Bone marrow (tissue), 2 donors: Measurements from ENCODE around the gene SZRD1.
A peak's percentile ranks its signal among the peaks of the same experiment; 100 is the strongest.

ENCODE experiments used
- DNase-seq, 2 donors: peaks; one replicate each; lab custom pipeline; 2025; lab: John Stamatoyannopoulos, UW

The SZRD1 gene

DNA sequence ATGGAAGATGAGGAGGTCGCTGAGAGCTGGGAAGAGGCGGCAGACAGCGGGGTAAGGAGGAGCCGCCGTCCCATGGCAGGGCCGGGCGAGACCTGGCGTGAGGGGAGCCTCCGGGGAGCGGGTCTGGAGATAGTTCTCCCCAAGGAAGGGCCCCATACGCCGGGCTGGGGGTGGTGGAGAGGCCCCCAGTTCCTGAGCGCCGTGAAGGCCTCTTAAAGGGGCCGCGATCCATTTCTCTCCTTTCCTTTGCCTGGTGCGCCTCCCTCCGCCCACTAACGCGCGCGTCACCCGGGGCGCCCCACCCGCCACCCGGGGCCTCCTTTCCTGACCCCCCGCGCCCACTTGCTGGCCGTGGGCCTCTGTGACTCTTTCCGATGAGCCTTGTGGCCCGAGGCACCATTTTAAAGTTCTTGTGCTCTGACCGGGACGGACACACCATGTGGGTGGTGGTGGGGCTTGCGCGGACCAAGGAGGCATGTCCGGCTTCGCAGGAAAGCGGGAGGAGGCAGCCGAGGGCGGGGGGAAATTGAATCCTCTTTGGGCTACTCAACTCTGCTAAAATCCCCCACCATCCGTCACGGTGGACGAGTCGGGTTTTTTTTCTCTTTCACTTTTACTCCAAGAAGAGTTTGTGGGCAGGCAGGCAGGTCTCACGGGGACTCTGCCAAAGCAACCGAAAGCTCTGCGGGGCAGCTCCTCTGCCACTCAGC, 371 bp downstream of the SZRD1 start:
- peak; percentile 83 to 93 for DNase-seq

DNA sequence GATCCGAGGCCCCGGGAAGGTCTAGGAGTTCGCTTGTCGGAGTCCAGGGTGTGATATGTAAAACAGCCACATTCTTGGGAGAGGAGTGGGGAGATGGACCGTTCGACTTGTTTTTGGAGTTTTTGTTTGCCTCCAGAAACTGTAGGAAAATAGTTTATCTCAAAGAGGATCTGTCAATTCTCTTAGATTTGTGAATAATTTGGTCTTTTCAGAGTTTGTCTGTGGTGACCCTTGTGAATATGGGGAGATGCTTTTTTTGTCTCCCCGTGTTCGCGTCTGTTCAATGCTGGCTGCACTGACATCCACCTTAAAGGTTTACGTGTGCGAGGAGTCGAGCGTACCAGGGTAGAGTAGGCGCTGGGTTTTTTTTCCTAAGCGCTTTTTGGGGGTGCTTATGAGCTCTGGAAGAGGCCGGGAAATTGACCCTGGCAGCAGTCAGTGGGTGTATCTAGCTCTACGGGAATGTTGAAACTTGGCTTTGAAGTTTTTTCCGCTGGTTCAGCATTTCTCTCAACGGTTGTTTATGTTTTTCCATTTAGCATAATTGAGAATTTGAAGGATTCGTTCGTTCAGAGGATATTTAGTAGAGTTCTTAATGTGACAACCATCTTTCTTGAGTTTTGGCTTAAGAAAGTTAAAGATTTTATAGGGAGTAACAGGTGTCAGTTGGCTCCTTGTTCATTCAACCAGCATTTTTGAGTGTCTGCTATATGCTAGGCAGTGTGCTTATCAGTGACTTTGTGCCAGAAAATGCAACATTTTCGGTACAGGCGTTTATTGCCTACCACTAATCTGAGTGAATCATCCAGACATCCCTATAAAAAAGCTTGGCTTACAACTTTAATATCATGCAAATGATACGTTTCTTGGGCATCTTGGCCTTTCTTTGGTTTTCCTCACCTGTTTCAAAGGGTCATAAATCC, 1.2 kb downstream of the SZRD1 start:
- no peak for DNase-seq

DNA sequence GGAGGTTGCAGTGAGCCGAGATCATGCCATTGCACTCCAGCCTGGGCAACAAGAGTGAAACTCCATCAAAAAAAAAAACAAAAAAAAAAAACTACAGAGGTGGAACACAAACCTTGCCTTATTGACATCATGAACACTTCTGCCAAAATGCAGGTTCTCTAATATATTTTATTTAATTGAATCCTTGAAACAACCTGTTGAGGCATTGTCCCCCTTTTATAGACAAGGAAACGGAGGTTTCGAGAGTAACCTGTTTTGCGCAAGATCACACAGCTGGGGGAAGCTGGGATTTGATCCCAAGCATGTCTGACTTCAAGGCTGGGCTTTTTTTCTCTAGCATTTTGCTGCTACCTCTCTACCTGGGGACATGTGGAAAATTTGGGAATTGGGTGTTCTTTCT, 2.8 kb downstream of the SZRD1 start:
- DNase-seq: no peak

DNA sequence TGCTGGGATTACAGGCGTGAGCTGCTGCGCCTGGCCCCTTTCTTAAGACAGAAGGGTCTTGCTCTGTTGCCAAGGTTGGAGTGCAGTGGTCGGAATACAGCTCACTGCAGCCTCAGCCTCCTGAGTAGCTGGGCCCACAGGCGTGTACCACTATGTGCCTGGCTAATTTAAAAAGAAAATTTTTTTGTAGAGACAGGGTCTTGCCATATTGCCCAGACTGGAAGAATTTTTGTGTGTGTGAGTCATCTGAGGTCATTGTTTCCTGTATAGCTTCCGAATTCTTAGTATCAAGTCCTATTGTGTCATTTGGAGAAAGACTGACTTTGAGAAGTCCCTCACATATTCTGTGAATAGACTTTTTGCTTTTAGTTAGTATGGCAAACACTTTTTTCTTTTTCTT, 4.7 kb downstream of the SZRD1 start:
- peak in 1 of 2 donors; percentile 80 for DNase-seq

DNA sequence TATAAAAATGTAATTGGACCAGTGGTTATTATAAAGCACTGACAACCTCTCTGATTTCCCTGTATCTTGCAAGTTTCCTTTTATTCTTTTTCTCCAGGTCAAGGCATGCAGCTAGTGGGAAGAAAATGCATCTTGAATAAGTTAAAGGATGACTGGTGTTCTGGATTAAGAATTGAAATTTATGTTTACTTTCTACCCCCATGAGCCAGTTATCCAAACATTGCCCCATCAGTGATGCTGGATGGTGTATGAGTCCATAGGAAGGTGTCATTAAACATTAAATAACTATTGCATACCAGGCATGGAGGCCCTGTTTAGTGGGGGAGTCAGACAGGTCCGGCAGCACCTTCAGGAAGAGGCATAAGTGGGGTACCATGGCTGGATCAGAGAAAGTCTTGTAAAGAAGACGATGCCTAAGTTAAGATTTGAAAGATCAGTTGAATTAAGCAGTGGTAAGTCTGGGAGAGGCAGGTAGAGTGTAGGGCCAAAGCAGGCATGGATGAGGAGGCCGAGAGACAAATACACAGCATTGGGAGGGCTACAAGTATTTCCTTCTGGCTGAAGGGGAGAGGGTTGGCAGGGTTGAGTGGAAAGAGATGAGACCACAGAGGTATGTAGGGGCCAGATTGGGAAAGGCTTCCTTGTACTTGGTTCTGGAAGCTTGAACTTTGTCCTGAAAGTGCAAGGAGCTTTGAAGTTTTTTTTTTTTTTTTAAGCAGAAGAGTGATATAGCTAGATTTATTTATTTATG, 5.7 kb downstream of the SZRD1 start:
- no peak for DNase-seq

DNA sequence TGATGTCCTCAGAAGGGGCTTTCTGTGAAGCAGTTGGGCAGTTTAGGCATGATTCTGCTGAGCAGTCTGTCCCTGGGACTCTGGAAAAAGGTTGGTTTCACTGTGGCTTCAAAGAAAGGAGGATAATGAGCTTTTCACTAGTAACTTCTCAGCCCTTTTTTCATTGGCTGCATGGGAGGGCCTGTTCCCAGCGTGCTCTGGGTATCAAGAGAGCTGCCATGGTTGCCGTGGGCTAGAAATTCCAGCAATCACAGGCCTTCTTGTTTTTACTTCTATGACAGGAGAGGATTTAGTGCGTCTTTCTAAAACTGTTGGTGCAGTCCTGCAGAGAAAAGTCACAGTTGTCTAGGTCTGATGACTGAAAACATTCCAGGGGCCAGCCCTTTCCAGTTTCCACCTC, 7.2 kb downstream of the SZRD1 start:
- no peak for DNase-seq

DNA sequence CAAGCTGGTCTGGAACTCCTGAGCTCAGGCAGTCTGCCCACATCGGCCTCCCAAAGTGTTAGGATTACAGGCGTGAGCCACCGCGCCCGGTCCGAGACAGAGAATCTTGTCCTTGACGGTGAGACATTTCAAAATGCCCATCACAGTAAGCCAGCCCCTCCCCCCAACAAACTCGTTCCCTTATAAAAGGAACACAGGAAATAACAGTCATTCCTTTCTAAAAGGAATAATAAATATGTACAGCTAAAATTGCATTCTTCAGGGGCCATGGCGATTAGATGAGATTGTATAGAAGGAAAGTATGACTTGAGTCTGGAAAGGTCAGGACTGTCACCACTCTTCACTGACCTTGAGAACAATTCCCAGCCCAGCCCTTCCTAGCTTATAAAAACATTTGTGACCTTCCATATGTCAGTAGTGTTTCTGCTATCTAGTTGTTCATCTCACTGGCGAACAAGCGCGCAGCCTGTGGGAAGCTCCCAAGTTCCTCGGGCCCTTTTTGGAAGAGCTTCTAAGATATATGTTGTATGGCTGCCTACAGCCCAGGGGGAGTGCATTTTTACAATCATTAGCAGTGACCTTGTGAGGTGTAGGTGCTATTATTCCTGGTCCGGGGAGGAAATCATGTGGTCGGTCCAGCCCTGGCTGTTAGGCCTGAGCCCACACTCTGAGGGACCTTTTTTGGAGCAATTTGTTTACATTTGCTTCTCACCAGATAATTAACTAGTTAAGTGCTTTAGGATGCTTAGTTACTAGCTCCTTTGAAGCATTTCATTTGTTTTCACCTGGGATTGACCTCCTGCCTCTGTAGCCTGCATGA, 8.7 kb downstream of the SZRD1 start:
- no peak for DNase-seq

DNA sequence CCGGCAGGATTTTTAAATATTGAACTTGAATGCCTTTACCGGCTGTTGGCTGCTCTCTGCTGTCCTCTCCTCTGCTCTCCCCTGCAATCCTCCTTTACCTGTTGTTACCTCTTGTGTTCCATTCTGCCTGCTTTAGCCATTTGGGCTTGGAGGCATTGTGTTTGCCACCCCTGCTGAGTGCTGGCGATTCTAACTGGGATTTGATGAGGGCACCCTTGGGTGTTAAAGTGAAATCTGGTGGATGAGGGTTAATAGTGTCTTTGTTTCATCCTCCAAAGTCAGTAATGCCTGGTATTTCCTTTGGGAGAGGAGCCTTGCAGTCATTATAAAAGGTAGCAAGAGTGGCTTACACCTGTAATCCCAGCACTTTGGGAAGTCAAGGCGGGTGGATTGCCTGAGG, 9.9 kb downstream of the SZRD1 start:
- DNase-seq: no peak

DNA sequence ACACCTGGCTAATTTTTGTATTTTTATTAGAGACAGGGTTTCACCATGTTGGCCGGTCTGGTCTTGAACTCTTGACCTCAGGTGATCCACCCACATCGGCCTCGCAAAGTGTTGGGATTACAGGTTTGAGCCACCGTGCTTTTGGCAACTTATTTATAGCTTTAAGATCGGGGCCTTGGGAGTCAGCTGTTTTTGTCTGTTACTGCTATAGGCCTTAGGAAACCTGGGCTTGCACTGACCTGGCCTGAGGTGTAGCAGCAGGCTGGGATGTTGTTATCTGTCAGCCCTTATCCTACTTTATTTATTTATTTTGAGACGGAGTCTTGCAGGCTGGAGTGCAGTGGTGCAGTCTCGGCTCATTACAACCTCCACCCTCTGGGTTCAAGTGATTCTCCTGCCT, 11.4 kb downstream of the SZRD1 start:
- DNase-seq: no peak

DNA sequence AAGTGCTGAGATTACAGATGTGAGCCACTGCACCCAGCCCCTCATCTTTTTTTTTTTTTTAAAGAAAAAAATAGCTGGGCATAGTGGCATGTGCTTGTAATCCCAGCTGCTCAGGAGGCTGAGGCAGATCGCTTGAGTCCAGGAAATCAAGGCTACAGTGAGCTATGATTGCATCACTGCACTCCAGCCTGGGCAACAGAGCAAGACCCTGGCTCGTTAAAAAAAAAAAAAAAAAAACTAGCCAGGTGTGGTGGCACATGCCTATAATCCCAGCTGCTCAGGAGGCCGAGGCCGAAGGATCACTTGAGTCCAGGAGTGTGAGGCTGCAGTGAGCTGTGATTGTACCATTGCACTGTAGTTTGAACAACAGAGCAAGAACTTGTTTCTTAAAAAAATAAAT, 13.8 kb downstream of the SZRD1 start:
- DNase-seq: no peak

DNA sequence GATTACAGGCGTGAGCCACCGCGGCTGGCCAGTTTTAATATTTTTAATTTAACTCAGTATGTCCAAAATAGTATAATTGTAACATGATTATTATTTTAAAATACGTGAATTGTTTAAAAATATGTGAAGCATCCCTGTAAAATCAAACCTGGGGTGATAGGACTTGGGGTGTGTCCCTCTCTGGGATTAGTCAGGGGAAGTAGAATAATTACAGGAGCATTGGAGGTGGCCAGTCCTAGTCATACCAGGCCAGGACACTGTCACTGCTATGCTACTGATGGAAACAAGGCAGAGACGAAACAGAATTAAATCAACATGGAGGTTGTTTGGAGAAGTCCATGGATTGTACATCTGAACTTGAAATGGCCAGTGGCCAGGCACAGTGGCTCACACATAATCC, 16.8 kb downstream of the SZRD1 start:
- DNase-seq: no peak

DNA sequence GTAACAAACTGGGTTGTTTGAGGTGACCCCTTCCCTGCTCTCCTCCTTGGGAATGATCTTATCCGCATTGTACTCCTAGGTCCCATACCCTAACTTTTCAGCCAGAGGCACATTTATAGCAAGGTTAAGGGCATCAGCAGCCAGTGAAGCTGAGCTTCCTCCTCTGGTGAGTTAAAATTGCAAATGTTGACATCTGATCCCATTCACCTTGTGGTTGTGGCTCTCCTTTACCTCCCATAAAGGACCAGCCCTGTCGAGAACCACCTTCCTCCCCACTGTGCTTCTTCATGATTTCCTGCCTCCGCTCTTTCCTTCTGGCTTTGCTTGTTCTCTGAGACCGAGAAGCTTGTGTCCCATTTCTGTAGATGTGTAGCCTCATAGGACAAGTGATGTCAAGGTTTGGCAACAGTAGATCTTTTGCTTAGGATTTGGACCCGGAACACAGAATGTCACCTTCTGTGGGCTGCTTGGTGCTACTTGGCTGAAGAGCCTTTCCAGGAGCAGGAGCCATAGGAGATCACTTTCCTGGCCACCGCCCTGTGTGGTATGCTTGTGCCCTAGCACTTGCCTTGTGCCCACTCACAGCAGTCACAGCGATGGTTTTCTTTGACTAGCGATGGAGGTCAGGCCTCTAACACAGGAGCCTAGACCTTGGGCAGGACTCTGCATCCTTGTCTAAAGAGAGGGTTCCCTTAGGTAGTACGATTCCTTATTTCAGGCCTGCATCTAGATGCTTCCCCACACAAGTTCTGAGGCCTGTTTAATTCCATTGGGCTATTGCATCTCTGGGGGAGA, 18.8 kb downstream of the SZRD1 start:
- no peak for DNase-seq

DNA sequence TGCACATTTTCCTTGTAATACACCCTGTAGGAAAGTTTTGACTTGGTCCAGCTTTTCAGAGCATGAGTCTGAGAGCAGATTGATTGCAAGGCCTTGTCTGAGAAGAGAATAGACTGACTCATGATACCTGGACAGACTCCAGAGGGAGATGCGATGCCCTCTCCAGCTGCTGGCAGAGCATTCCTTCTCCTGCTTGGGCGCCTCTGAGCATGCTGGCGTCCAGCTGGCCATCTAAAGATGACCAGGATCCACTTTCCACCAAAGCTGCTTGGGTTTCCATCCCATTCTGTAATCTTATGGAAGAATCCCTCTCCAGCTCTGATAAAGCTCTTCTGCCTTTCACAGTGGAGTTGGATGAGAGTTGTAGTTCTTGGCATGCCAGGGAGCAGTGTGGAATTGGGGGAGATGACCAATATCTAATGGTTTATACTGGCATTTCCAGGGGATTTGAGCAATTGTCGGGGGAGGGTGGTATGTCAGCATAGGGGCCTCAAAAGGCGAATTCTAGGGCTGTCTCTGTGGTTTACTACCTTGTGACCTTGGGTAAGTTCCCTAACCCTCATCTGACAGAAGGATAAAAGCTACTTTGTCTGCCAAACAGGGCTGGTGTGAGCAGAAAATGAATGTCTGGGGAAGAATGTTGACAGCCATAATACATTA, 19.5 kb downstream of the SZRD1 start:
- DNase-seq: no peak

DNA sequence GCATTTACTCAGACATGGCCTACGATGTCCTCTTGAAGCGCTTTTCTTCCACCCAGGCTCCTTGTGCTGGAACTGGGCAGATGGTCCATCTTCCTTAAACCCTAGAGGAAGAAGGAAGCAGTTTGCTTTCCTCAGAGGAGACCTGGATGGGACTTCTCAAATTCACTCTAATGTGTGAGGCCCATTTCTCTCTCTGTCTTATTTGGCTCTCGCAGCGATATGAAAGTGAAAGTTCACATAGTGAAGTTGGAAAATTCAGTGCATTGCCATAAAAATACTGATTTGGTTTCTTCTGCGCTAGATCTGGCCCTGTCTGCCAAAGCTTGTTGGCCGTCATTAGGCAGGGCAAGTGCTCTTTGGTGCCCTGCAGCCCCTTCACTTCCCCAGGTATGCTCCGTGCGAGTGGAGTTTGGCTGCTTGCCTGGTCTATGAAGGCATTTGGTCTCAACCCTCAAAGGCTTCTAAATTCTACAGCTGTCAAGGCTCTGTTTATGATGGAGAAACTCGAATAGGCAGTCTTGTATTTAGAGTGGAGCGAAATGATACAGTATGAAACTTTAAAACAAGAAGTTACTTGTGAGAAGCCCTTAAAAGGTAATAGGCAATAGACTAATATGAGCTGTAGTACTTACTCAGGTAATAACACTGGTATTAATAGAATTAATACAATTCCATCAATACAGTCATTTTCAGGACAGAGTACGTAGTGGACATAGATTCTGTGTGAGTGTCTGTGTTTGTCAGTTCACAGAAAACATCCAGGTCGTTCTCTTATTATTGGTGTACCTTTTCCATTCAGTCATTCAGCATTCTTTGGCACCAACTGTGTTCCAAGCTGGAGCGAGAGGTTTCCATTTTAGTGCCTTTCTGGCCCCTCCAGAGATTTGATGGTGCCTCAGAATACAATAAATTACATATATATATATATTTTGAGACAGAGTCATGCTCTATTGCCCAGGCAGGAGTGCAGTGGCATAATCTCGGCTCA, 20.5 kb downstream of the SZRD1 start:
- DNase-seq: no peak

DNA sequence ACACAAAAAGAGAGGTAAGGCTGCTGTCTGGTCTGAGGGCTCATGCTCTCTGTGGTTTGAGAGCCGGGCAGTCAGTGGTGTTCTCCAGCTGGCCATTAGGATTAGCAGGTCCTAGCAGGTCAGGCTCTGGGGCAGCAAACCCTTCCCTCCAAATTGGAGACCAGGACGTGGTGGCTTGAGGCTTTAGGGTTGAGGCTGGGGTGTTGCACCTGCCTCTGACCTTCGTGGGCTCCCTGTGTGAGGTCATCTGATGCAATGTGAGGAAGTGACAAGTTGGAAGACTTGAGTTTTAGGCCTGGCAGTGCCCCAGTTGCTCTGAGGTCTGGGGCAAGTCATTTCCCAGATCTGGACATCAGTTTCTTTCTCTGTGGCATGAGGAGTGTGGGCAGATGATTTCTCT, 24.4 kb downstream of the SZRD1 start:
- DNase-seq: no peak

DNA sequence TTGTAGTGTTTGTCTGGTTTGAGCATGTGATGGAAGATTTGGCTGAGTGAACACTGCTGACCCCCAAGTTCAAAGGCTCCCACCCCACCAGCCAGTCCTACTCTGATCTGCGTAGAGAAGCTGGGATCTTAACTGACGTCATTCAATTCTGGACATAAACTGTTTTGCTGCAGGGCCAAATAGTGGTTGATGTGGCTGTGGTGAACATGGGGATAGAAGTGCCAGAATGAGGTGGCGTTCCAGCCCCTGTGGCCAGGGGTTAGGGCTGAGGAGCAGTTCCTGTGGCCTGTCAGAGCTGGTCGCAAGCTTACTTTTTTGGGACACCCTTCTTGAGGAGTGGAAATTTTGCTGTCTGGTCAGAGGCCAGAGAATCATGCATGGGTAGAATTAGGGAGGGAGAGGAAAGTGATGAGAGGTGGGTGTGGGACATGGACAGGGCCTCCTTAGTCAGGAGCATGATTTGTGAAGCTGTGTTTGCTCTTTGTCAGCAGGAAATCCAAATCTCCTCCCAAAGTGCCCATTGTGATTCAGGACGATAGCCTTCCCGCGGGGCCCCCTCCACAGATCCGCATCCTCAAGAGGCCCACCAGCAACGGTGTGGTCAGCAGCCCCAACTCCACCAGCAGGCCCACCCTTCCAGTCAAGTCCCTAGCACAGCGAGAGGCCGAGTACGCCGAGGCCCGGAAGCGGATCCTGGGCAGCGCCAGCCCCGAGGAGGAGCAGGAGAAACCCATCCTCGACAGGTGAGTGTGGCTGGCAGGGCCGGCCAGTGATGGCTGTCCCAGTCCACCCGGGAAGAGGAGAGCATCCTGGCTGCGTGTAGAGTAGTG, 25.9 kb downstream of the SZRD1 start:
- DNase-seq: no peak

DNA sequence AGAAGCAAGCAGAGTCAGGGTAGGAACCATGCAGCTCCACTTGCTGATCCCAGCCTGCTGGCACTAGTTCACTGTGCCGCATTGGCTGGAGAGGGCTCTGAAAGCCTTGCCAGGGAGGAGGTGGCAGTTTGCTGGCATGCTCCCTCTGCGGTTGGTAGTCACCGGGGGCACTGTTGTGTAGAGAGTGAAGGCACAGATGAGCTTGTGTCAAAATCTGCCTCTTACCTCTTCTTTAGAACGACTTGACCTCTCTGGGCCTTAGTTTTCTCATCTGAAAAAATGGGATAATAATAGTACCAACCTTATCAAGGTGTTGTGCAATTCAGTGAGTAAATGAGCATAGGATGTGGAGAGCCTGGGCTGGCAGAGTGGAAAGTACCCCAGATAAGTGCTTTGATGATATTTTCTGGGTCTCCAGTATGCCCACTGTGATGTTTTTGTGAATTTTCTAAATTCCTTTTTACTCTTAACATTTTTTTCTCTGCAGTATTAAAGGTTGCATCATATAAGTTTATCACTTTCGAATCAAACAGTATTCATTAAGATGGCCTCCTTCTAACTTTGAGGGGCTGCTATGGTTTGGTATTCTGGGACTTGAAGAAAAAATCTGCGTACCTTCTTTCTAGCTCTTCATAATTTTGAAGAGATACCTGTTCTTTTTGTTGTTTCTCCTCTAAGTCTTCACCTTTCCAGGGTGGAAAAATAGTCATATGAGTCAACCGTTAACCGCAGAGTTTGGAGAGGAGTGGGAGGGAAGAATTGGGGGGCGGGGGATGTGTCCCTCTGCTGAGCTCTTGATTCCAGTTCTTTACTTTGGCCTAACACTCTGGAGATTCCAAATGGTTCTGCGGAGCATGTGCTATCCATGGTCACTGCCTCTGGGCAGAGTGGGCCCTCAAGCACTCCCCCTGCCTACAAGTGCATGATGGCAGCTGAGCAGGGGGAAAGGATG, 26.8 kb downstream of the SZRD1 start:
- no peak for DNase-seq
